A549 (cell line): ENCODE measurements around the gene CFAP65. TPM values are rescaled to one million over a fixed set of nuclear protein-coding genes. Genes with fewer than 3 reads are reported as not detected.

ENCODE experiments used
- ATAC-seq, 2 experiments: fragments of 200-7000 bp in 1 of 2; fragments of >200 bp in 1 of 2; cut with Nextera tagmentation in 1 of 2; cut with Tn5 transposase in 1 of 2; 3 replicates each; pipeline versions ENCODE4 v1.8.0 to v1.9.1; 2018 to 2020; ENCODE audit warnings: mild to moderate bottlenecking in 1 of 2, moderate library complexity in 1 of 2
- CTCF ChIA-PET: fragments of 300-600 bp; sonication (Branson Sonifier 250); formaldehyde crosslinking; extraction: SDS; loops from one replicate; lab custom pipeline; 2021; ENCODE audit warnings: antibody characterized with exemption, inconsistent platforms; lab: Yijun Ruan, JAX
- POLR2A ChIA-PET: fragments of 350-600 bp; formaldehyde crosslinking; extraction: SDS; loops from one replicate; lab custom pipeline; 2021; ENCODE audit warnings: antibody characterized with exemption, inconsistent platforms; lab: Yijun Ruan, JAX
- DNase-seq, 2 experiments: peaks; one replicate each; pipeline versions ENCODE4 v3.0.0 to v3.0.0-alpha.2; 2011 to 2016; ENCODE audit warnings: low read depth in 1 of 2, low spot score in 1 of 2
- FAIRE-seq: peaks from 2 replicates; lab custom pipeline; 2011; peaks lifted over from hg19 to GRCh38; lab: Jason Lieb, UNC
- H3K27ac ChIP-seq, 2 experiments: fragments of >200 bp; sonication (Bioruptor Twin); formaldehyde crosslinking; 3 replicates each; pipeline ENCODE4 v1.5.1; 2016 to 2017
- H3K4me1 ChIP-seq: fragments of >200 bp; sonication (Bioruptor Twin); formaldehyde crosslinking; 3 replicates; pipeline ENCODE4 v1.6.1; 2016
- H3K4me2 ChIP-seq: fragments of >200 bp; sonication (Bioruptor Twin); formaldehyde crosslinking; 3 replicates; pipeline ENCODE4 v1.6.1; 2016
- H3K4me3 ChIP-seq: fragments of >200 bp; sonication (Bioruptor Twin); formaldehyde crosslinking; 3 replicates; pipeline ENCODE4 v1.5.1; 2016
- H3K9me3 ChIP-seq: fragments of >200 bp; sonication (Bioruptor Twin); formaldehyde crosslinking; 3 replicates; pipeline ENCODE4 v1.6.1; 2016
- CBX2 ChIP-seq: fragments of 200-600 bp; sonication (generic); IDR thresholded peaks from 2 replicates; pipeline ENCODE4 v1.6.1; 2016; ENCODE audit warnings: low read depth, mild to moderate bottlenecking, borderline replicate concordance
- CEBPB ChIP-seq, 2 experiments: fragments of >200 bp in 1 of 2; sonication (Bioruptor Twin) in 1 of 2; formaldehyde crosslinking in 1 of 2; IDR thresholded peaks; 2 replicates each; pipeline ENCODE4 v1.6.1; 2012 to 2016
- EHMT2 ChIP-seq: fragments of 200-600 bp; sonication (generic); IDR thresholded peaks from 2 replicates; pipeline ENCODE4 v1.6.1; 2016; ENCODE audit warnings: antibody characterized with exemption, low read depth, mild to moderate bottlenecking, moderate library complexity
- FOXS1 ChIP-seq: fragments of 250-450 bp; sonication (Bioruptor Pico); IDR thresholded peaks from 2 replicates; pipeline ENCODE4 v1.5.0; 2020; ENCODE audit warnings: mild to moderate bottlenecking, moderate library complexity
- HDAC2 ChIP-seq: fragments of 200-600 bp; sonication (generic); IDR thresholded peaks from 2 replicates; pipeline ENCODE4 v1.6.1; 2016
- HEYL ChIP-seq: fragments of 250-450 bp; sonication (Bioruptor Pico); IDR thresholded peaks from 2 replicates; pipeline ENCODE4 v1.8.0; 2021; ENCODE audit warnings: mild to moderate bottlenecking, moderate library complexity
- HOXB5 ChIP-seq: fragments of 250-450 bp; sonication (Bioruptor Pico); IDR thresholded peaks from 2 replicates; pipeline ENCODE4 v1.5.0; 2020; ENCODE audit warnings: mild to moderate bottlenecking, moderate library complexity
- JUN ChIP-seq, 2 experiments: fragments of >200 bp; sonication (Bioruptor Twin); formaldehyde crosslinking; IDR thresholded peaks; 2 replicates in 1 of 2; 3 replicates in 1 of 2; pipeline ENCODE4 v1.6.1; 2016 to 2017
- MYC ChIP-seq: IDR thresholded peaks from 2 replicates; pipeline ENCODE4 v1.6.1; 2012; ENCODE audit warnings: mild to moderate bottlenecking, inconsistent platforms, low read length, improper control_type of control experiment, borderline replicate concordance
- POLR2AphosphoS2 ChIP-seq: conservative IDR thresholded peaks from 2 replicates; pipeline ENCODE4 v1.6.1; 2012; ENCODE audit warnings: low read length, improper control_type of control experiment, inconsistent platforms
- RCOR1 ChIP-seq: fragments of 150-350 bp; IDR thresholded peaks from 2 replicates; pipeline ENCODE4 v1.6.1; 2014; ENCODE audit warnings: antibody characterized with exemption, low read length, low read depth
- REST ChIP-seq: fragments of 200-600 bp; sonication (generic); IDR thresholded peaks from 2 replicates; pipeline ENCODE4 v1.6.1; 2016; ENCODE audit warnings: antibody characterized with exemption, mild to moderate bottlenecking, moderate library complexity
- SMC3 ChIP-seq: fragments of >200 bp; sonication (Bioruptor Twin); formaldehyde crosslinking; IDR thresholded peaks from 3 replicates; pipeline ENCODE4 v1.6.1; 2018; ENCODE audit warnings: inconsistent platforms
- TFCP2L1 ChIP-seq: fragments of 250-450 bp; sonication (Bioruptor Pico); IDR thresholded peaks from 2 replicates; pipeline ENCODE4 v1.5.0; 2021; ENCODE audit warnings: mild to moderate bottlenecking
- TP53 ChIP-seq: fragments of 250-450 bp; sonication (Bioruptor Pico); IDR thresholded peaks from 2 replicates; pipeline ENCODE4 v1.5.0; 2021; ENCODE audit warnings: mild to moderate bottlenecking, moderate library complexity
- USF2 ChIP-seq: fragments of 450-650 bp; IDR thresholded peaks from 2 replicates; pipeline ENCODE4 v1.6.1; 2014; ENCODE audit warnings: antibody characterized with exemption
- WGBS: methylation state at CpG from one replicate; pipeline ENCODE4 v1.1.6; 2017; ENCODE audit errors: missing lambda C conversion rate; 5-methylcytosine and 5-hydroxymethylcytosine counted together
- polyA plus RNA-seq, 4 experiments: library from polyadenylated mRNA; depleted of rRNA in 3 of 4; stranded (reverse); fragments of >200 nt; fragmentation: RNase III in 1 of 4; extraction: RNeasy Plus Mini Kit Qiagen cat#74134 plus additional on column Dnase treatment in 1 of 4; gene quantifications; 2 replicates in 3 of 4; 3 replicates in 1 of 4; pipeline ENCODE4 v1.2.3, GENCODE V29; 2011 to 2017
- TF ChIP-seq, protein P1 (sequence below): IDR thresholded peaks from 2 replicates; pipeline ENCODE4 v1.6.1; 2012
- TF ChIP-seq, protein P2 (sequence below): IDR thresholded peaks from 2 replicates; pipeline ENCODE4 v1.6.1; 2012
- TF ChIP-seq, protein P3 (sequence below): fragments of >200 bp; sonication (Bioruptor Twin); formaldehyde crosslinking; IDR thresholded peaks from 3 replicates; pipeline ENCODE4 v1.5.1; 2016
- TF ChIP-seq, protein P4 (sequence below): fragments of >200 bp; sonication (Bioruptor Twin); formaldehyde crosslinking; IDR thresholded peaks from 2 replicates; pipeline ENCODE4 v1.6.1; 2016

CFAP65 gene
- polyA plus RNA-seq, 2 of the 4 experiments (the other 2 are of a cell fraction): 0.12 to 0.14 TPM

GRCh38 chr2:219027511-219028055 is 13.7 kb downstream of the CFAP65 start:
- H3K27ac ChIP-seq: no peak overlapping the region
- no peaks in the 10 kb centered on the region for H3K9me3 ChIP-seq
- H3K4me1 ChIP-seq: no peaks in the 10 kb centered on the region
- no peak overlapping the region for H3K4me3 ChIP-seq
- no peak for TF ChIP-seq JUN (IDR thresholded peaks at IDR 0.05)
- no peak for TF ChIP-seq SMC3
- no peak for TF ChIP-seq REST
- no peak for TF ChIP-seq TFCP2L1 (CRISPR knock-in tag)
- TF ChIP-seq HEYL (CRISPR knock-in tag): no peak
- TF ChIP-seq MYC: no peak
- TF ChIP-seq CEBPB (IDR thresholded peaks at IDR 0.05): no peak
- no peak for TF ChIP-seq USF2
- no peak for TF ChIP-seq HDAC2
- TF ChIP-seq, protein P1, sequence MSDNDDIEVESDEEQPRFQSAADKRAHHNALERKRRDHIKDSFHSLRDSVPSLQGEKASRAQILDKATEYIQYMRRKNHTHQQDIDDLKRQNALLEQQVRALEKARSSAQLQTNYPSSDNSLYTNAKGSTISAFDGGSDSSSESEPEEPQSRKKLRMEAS: no peak
- TF ChIP-seq FOXS1: no peak
- TF ChIP-seq, protein P2, sequence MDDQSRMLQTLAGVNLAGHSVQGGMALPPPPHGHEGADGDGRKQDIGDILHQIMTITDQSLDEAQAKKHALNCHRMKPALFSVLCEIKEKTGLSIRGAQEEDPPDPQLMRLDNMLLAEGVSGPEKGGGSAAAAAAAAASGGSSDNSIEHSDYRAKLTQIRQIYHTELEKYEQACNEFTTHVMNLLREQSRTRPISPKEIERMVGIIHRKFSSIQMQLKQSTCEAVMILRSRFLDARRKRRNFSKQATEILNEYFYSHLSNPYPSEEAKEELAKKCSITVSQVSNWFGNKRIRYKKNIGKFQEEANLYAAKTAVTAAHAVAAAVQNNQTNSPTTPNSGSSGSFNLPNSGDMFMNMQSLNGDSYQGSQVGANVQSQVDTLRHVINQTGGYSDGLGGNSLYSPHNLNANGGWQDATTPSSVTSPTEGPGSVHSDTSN: no peak
- TF ChIP-seq RCOR1: no peak
- TF ChIP-seq HOXB5 (CRISPR knock-in tag): no peak
- TF ChIP-seq, protein P3, sequence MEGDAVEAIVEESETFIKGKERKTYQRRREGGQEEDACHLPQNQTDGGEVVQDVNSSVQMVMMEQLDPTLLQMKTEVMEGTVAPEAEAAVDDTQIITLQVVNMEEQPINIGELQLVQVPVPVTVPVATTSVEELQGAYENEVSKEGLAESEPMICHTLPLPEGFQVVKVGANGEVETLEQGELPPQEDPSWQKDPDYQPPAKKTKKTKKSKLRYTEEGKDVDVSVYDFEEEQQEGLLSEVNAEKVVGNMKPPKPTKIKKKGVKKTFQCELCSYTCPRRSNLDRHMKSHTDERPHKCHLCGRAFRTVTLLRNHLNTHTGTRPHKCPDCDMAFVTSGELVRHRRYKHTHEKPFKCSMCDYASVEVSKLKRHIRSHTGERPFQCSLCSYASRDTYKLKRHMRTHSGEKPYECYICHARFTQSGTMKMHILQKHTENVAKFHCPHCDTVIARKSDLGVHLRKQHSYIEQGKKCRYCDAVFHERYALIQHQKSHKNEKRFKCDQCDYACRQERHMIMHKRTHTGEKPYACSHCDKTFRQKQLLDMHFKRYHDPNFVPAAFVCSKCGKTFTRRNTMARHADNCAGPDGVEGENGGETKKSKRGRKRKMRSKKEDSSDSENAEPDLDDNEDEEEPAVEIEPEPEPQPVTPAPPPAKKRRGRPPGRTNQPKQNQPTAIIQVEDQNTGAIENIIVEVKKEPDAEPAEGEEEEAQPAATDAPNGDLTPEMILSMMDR: no peak
- no peak for TF ChIP-seq EHMT2
- no peak for TF ChIP-seq POLR2AphosphoS2
- no peak for TF ChIP-seq TP53 (CRISPR knock-in tag)
- no peak for TF ChIP-seq CBX2
- TF ChIP-seq, protein P4, sequence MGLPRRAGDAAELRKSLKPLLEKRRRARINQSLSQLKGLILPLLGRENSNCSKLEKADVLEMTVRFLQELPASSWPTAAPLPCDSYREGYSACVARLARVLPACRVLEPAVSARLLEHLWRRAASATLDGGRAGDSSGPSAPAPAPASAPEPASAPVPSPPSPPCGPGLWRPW: no peak
- DNase-seq (no peak), FAIRE-seq (no peak), ATAC-seq (no peak)
- no peak overlapping the region for H3K4me2 ChIP-seq
- CTCF ChIA-PET: interaction anchor here (0.6 to 12.4 kb wide), 15 partner anchors 7 to 140 kb away, joined by 3 to 173 read pairs (median 21); partner anchors contain the start of genes CFAP65, CRYBA2, IHH and NHEJ1
- 72% methylated on average over 22 of the region's 22 CpGs for WGBS
- POLR2A ChIA-PET: no interaction called here
